Measurements from ENCODE around the gene PACS1.

Gene PACS1

GRCh38 chr11:66243782-66244535 lies 173.9 kb downstream of the PACS1 start:
- Histone ChIP-seq H2AFZ (ENCODE audit: low read length) (no peak overlapping the region), H3F3A (ENCODE audit: insufficient read depth, low read length) (no peaks in the 10 kb centered on the region), H3K79me2 (ENCODE audit: low read length) (no peaks in the 10 kb centered on the region), H3K4me3 (ENCODE audit: low read length) (no peak overlapping the region), H3K27ac (ENCODE audit: low read length) (no peak overlapping the region), H3K27me3 (replicated peaks; ENCODE audit: insufficient read depth, low read length) (no peaks in the 10 kb centered on the region), H3K9ac (ENCODE audit: low read length) (no peak overlapping the region), H4K20me1 (ENCODE audit: insufficient read depth, low read length) (no peaks in the 10 kb centered on the region), H3K9me3 (replicated peaks; ENCODE audit: insufficient read depth, low read length) (no peaks in the 10 kb centered on the region), H3K36me3 (replicated peaks; ENCODE audit: insufficient read depth, low read length) (no peaks in the 10 kb centered on the region), H3K4me2 (ENCODE audit: low read depth, low read length) (no peak overlapping the region), H3K9me2 (replicated peaks; ENCODE audit: insufficient read depth, low read length) (no peaks in the 10 kb centered on the region), H3K4me1 (ENCODE audit: low read length) (no peaks in the 10 kb centered on the region)
- no peak for TF ChIP-seq EZH2 (optimal IDR thresholded peaks at IDR 0.05; ENCODE audit: low read depth, low read length)
- TF ChIP-seq, protein P1, sequence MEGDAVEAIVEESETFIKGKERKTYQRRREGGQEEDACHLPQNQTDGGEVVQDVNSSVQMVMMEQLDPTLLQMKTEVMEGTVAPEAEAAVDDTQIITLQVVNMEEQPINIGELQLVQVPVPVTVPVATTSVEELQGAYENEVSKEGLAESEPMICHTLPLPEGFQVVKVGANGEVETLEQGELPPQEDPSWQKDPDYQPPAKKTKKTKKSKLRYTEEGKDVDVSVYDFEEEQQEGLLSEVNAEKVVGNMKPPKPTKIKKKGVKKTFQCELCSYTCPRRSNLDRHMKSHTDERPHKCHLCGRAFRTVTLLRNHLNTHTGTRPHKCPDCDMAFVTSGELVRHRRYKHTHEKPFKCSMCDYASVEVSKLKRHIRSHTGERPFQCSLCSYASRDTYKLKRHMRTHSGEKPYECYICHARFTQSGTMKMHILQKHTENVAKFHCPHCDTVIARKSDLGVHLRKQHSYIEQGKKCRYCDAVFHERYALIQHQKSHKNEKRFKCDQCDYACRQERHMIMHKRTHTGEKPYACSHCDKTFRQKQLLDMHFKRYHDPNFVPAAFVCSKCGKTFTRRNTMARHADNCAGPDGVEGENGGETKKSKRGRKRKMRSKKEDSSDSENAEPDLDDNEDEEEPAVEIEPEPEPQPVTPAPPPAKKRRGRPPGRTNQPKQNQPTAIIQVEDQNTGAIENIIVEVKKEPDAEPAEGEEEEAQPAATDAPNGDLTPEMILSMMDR (IDR thresholded peaks at IDR 0.05; ENCODE audit: low read length): no peak
- no peak for TF ChIP-seq EZH2phosphoT487 (IDR thresholded peaks at IDR 0.05; ENCODE audit: low read length)
- no peak for DNase-seq

DNA sequence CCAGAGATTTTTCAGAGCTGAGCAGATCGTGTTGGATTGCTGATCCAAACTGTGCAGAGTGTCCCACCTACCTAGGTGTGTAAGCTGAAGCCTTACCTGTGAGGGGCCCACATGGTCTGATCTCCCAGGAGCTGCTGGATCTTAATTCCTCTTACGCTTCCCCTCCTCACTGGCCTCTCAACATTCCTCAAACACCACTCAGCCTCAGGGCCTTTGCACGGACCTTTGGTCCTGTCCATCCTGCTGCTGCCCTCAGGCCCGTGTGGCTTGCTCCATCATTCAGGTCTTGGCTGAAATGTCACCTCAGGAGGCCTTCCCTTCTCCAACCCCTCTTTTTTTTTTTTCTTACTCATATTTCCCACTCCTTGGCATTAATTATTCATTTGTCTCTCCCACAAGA lies 177.2 kb downstream of the PACS1 start:
- no peaks in the 10 kb centered on the region for H3K79me2 ChIP-seq (ENCODE audit: low read length)
- no peak overlapping the region for H3K4me2 ChIP-seq (ENCODE audit: low read depth, low read length)
- H3K27me3 ChIP-seq (replicated peaks; ENCODE audit: insufficient read depth, low read length): no peaks in the 10 kb centered on the region
- no peaks in the 10 kb centered on the region for H3K9me2 ChIP-seq (replicated peaks; ENCODE audit: insufficient read depth, low read length)
- H3K36me3 ChIP-seq (replicated peaks; ENCODE audit: insufficient read depth, low read length): no peaks in the 10 kb centered on the region
- TF ChIP-seq EZH2phosphoT487 (IDR thresholded peaks at IDR 0.05; ENCODE audit: low read length): no peak
- TF ChIP-seq, protein P1 (IDR thresholded peaks at IDR 0.05; ENCODE audit: low read length): no peak
- no peak for TF ChIP-seq EZH2 (optimal IDR thresholded peaks at IDR 0.05; ENCODE audit: low read depth, low read length)
- H3K4me3 ChIP-seq (ENCODE audit: low read length): no peak overlapping the region
- DNase-seq: no peak
- H3K9ac ChIP-seq (ENCODE audit: low read length): no peak overlapping the region
- H4K20me1 ChIP-seq (ENCODE audit: insufficient read depth, low read length): no peaks in the 10 kb centered on the region
- H3F3A ChIP-seq (ENCODE audit: insufficient read depth, low read length): no peaks in the 10 kb centered on the region
- H2AFZ ChIP-seq (ENCODE audit: low read length): no peak overlapping the region
- no peak overlapping the region for H3K27ac ChIP-seq (ENCODE audit: low read length)
- H3K9me3 ChIP-seq (replicated peaks; ENCODE audit: insufficient read depth, low read length): no peaks in the 10 kb centered on the region
- H3K4me1 ChIP-seq (ENCODE audit: low read length): no peaks in the 10 kb centered on the region

DNA sequence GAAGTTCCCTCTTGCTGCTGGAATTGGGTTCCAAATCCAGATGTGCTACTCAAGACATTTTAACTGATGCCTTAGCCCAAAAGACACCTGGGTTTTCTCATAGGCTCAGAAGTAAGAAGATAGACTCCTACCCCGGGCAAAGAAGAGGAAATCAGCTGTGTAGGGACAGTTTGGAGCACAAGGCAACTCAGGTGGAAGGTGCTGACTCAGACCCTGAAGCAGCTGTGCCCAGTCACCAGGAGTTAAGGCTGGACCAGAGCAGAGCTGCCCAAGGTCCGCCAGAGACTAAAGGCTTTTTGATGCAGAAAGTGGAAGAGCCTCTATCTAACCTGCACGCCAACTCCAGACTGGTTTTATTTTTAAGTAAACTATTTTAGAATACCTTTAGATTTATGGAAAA lies 177.7 kb downstream of the PACS1 start:
- no peaks in the 10 kb centered on the region for H3K9me2 ChIP-seq (replicated peaks; ENCODE audit: insufficient read depth, low read length)
- H3K9me3 ChIP-seq (replicated peaks; ENCODE audit: insufficient read depth, low read length): no peaks in the 10 kb centered on the region
- no peak overlapping the region for H2AFZ ChIP-seq (ENCODE audit: low read length)
- no peaks in the 10 kb centered on the region for H3K4me1 ChIP-seq (ENCODE audit: low read length)
- no peak overlapping the region for H3K4me2 ChIP-seq (ENCODE audit: low read depth, low read length)
- H3K27me3 ChIP-seq (replicated peaks; ENCODE audit: insufficient read depth, low read length): no peaks in the 10 kb centered on the region
- no peaks in the 10 kb centered on the region for H3K36me3 ChIP-seq (replicated peaks; ENCODE audit: insufficient read depth, low read length)
- H3K4me3 ChIP-seq (ENCODE audit: low read length): no peak overlapping the region
- H3K9ac ChIP-seq (ENCODE audit: low read length): no peak overlapping the region
- TF ChIP-seq EZH2 (optimal IDR thresholded peaks at IDR 0.05; ENCODE audit: low read depth, low read length): no peak
- TF ChIP-seq, protein P1 (IDR thresholded peaks at IDR 0.05; ENCODE audit: low read length): no peak
- TF ChIP-seq EZH2phosphoT487 (IDR thresholded peaks at IDR 0.05; ENCODE audit: low read length): no peak
- no peaks in the 10 kb centered on the region for H3F3A ChIP-seq (ENCODE audit: insufficient read depth, low read length)
- no peaks in the 10 kb centered on the region for H3K79me2 ChIP-seq (ENCODE audit: low read length)
- no peak for DNase-seq
- no peaks in the 10 kb centered on the region for H4K20me1 ChIP-seq (ENCODE audit: insufficient read depth, low read length)
- no peak overlapping the region for H3K27ac ChIP-seq (ENCODE audit: low read length)

Measured in MM.1S (cell line).